HEK293T (cell line): Measurements from ENCODE around the gene ERRFI1.

Source experiments
- CTCF ChIA-PET: fragments of 350-600 bp; formaldehyde crosslinking; extraction: SDS; loops from one replicate; lab custom pipeline; 2021; ENCODE audit warnings: antibody characterized with exemption, inconsistent platforms; lab: Yijun Ruan, JAX
- POLR2A ChIA-PET: fragments of 350-600 bp; formaldehyde crosslinking; extraction: SDS; loops from one replicate; lab custom pipeline; 2020; ENCODE audit warnings: antibody characterized with exemption, inconsistent platforms; lab: Yijun Ruan, JAX
- DNase-seq: peaks from one replicate; pipeline ENCODE4 v3.0.0; 2012; ENCODE audit warnings: mixed read lengths; ENCODE audit errors: extremely low spot score
- ARNT ChIP-seq: fragments of 450-650 bp; IDR thresholded peaks from 2 replicates; pipeline ENCODE4 v1.6.1; 2017; ENCODE audit warnings: mild to moderate bottlenecking
- BHLHE40 ChIP-seq: fragments of 450-650 bp; IDR thresholded peaks from 2 replicates; pipeline ENCODE4 v1.6.1; 2016; ENCODE audit warnings: mild to moderate bottlenecking, moderate library complexity, borderline replicate concordance
- CTBP1 ChIP-seq: fragments of 450-650 bp; IDR thresholded peaks from 2 replicates; pipeline ENCODE4 v1.6.1; 2016; ENCODE audit warnings: borderline replicate concordance
- ELF4 ChIP-seq: fragments of 450-650 bp; IDR thresholded peaks from 2 replicates; pipeline ENCODE4 v1.6.1; 2017; ENCODE audit warnings: antibody characterized with exemption
- FOXA1 ChIP-seq: fragments of 450-650 bp; IDR thresholded peaks from 2 replicates; pipeline ENCODE4 v1.6.1; 2016; ENCODE audit warnings: mild to moderate bottlenecking
- FOXK2 ChIP-seq: fragments of 450-650 bp; IDR thresholded peaks from 2 replicates; pipeline ENCODE4 v1.6.1; 2016; ENCODE audit warnings: mild to moderate bottlenecking
- FOXM1 ChIP-seq: fragments of 450-650 bp; IDR thresholded peaks from 2 replicates; pipeline ENCODE4 v1.6.1; 2017; ENCODE audit warnings: mild to moderate bottlenecking, borderline replicate concordance
- HDGF ChIP-seq: fragments of 450-650 bp; IDR thresholded peaks from 2 replicates; pipeline ENCODE4 v1.6.1; 2017; ENCODE audit warnings: antibody characterized with exemption, borderline replicate concordance
- L3MBTL2 ChIP-seq: fragments of 450-650 bp; conservative IDR thresholded peaks from 2 replicates; pipeline ENCODE4 v1.6.1; 2016; ENCODE audit warnings: mild to moderate bottlenecking
- LEF1 ChIP-seq: fragments of 450-650 bp; IDR thresholded peaks from 2 replicates; pipeline ENCODE4 v1.6.1; 2017; ENCODE audit warnings: mild to moderate bottlenecking, borderline replicate concordance
- NFRKB ChIP-seq: fragments of 450-650 bp; IDR thresholded peaks from 2 replicates; pipeline ENCODE4 v1.6.1; 2016; ENCODE audit warnings: mild to moderate bottlenecking, moderate library complexity
- PKNOX1 ChIP-seq: fragments of 450-650 bp; IDR thresholded peaks from 2 replicates; pipeline ENCODE4 v1.6.1; 2016
- SP1 ChIP-seq: fragments of 450-650 bp; IDR thresholded peaks from 2 replicates; pipeline ENCODE4 v1.6.1; 2017
- SUZ12 ChIP-seq: fragments of 450-650 bp; IDR thresholded peaks from 2 replicates; pipeline ENCODE4 v1.6.1; 2016; ENCODE audit warnings: mild to moderate bottlenecking
- TARDBP ChIP-seq: fragments of 450-650 bp; IDR thresholded peaks from 2 replicates; pipeline ENCODE4 v1.6.1; 2016
- ZNF384 ChIP-seq: fragments of 450-650 bp; IDR thresholded peaks from 2 replicates; pipeline ENCODE4 v1.6.1; 2016

Gene ERRFI1

DNA sequence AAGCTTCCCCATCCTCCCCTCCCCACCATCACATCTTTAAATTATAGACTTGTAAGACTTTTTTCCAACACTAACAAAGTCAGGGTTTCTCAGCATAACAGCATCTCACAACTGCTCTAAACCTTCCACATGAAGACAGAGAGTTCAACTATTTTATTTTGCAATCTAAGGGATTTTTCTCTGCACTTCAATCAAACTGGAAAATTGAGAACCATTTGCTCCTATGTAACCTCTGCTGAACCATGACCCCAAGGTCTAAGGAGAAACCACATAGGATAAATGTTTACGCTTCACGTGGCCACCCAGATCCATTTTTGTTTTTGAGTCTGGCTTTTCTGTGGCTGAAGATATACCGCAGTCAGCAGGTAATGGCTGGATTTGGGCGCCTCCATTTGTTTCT is 13.2 kb downstream of the ERRFI1 start:
- no peak for DNase-seq
- CTCF ChIA-PET = interaction anchor here (0.7 to 4.7 kb wide), 2 partner anchors 302 to 1753 kb away, joined by 3 to 43 read pairs; no protein-coding TSS in a partner anchor
- POLR2A ChIA-PET = interaction anchor here (0.7 kb wide), 1 partner anchor 13 kb away, joined by 4 read pairs; the partner anchor contains the start of gene ERRFI1
- TF ChIP-seq FOXA1 (no peak), BHLHE40 (no peak), FOXK2 (no peak), TARDBP (no peak), L3MBTL2 (no peak)

GRCh38 chr1:8011923-8012858 is 13.9 kb downstream of the ERRFI1 start:
- POLR2A ChIA-PET = interaction anchor here (0.7 kb wide), 1 partner anchor 14 kb away, joined by 4 read pairs; the partner anchor contains the start of gene ERRFI1
- CTCF ChIA-PET = interaction anchor here (0.7 to 4.7 kb wide), 2 partner anchors 303 to 1753 kb away, joined by 3 to 43 read pairs; no protein-coding TSS in a partner anchor
- TF ChIP-seq LEF1 (no peak), SUZ12 (no peak), ZNF384 (no peak), FOXM1 (no peak)
- DNase-seq = no peak

- CTCF ChIA-PET = no interaction called here
- no peak for DNase-seq
- TF ChIP-seq ELF4 = no peak
- no peak for TF ChIP-seq ZNF384
- TF ChIP-seq NFRKB = no peak
- no peak for TF ChIP-seq PKNOX1
- no peak for TF ChIP-seq FOXM1
- no peak for TF ChIP-seq FOXK2
- no peak for TF ChIP-seq SUZ12
- TF ChIP-seq TARDBP = no peak
- no peak for TF ChIP-seq FOXA1
- TF ChIP-seq CTBP1 = no peak
- TF ChIP-seq BHLHE40 = no peak
- TF ChIP-seq ARNT = no peak
- no peak for TF ChIP-seq SP1
- no peak for TF ChIP-seq LEF1
- TF ChIP-seq HDGF = no peak
- TF ChIP-seq L3MBTL2 = no peak
- POLR2A ChIA-PET = no interaction called here
Measured at GRCh38 chr1:8011016-8011415, 15.1 kb downstream of the ERRFI1 start.

DNA sequence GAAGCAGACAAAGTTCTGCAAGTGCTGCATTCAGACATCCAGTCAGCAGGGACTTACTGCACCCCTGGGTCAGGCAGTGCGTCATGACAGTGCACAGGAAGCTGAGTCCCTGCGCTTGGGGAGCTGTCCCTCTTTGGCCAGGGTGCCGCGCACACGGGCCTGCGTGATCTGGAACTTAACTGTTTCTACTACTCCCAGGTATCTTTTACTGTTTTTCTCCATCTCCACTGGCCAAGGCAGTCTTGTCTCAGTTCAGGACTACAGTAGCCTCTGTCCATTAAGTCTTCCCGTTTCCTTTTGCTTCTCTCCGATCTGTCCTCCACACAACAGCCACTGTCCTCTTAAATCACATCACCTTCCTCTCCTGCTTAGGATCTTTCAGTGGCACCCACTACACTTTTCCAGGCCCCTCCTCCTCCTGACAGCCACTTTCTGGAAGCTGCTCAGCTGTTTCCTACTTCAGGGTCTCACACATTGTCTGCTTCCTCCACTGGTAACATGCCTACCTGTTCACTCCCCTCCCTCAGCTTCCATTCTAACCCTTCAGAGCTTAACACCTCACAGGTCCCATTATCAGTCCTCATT is 15.9 kb downstream of the ERRFI1 start:
- no peak for DNase-seq
- TF ChIP-seq FOXK2 (no peak), L3MBTL2 (no peak), HDGF (no peak), TARDBP (no peak), ARNT (no peak), NFRKB (no peak), BHLHE40 (no peak)
- ChIA-PET CTCF (no interaction called here), POLR2A (no interaction called here)

- ChIA-PET POLR2A (no interaction called here), CTCF (interaction anchor here (0.8 kb wide), 1 partner anchor 305 kb away, joined by 4 read pairs; no protein-coding TSS in a partner anchor)
- TF ChIP-seq ELF4 (no peak), SUZ12 (no peak)
- DNase-seq = no peak
Measured at GRCh38 chr1:8009043-8010002, 16.8 kb downstream of the ERRFI1 start.

DNA sequence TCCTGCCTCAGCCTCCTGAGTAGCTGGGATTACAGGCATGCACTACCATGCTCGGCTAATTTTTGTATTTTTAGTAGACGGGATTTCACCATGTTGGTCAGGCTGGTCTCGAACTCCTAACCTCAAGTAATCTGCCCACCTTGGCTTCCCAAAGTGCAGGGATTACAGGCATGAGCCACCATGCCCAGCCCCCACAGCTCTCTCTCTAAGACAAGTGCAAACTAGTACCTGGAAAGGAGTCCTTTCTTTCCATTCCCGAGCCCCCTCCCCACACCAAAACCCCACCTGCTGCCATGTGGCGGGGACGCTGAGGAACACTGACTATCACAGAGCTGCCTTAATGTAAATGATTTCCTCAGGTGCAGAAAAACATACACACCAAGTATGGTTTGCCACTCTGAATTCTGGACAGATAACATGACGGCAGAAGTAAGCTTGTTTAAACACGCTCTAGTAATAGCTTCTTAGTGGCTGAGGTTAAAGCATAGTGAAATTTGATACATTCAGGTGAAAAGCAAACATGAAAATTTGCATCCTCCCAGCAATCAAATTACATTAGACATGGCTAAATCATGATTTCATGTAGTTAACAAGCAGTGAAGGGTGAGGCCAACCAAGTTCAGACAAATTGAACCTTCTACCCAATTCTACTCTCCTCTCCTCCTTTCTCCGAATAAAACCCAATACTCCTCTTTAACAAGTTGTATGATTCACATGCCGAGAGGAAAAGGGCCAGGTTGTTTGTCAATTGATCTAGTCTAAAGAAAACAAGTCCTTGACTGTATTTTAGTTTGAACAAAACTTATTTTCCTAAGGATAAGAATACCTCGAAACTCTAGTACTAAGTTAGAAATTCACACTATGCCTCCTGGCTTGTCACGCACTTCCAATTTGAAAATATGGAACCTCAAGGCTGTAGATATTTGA is 19.8 kb downstream of the ERRFI1 start:
- CTCF ChIA-PET = interaction anchor here (0.6 to 1.2 kb wide), 5 partner anchors 9 to 471 kb away, joined by 3 to 9 read pairs (median 3); no protein-coding TSS in a partner anchor
- DNase-seq = no peak
- TF ChIP-seq LEF1 (no peak), SP1 (no peak), NFRKB (no peak), CTBP1 (no peak), PKNOX1 (no peak), TARDBP (no peak), BHLHE40 (no peak), FOXK2 (no peak), HDGF (no peak), ZNF384 (no peak), ARNT (no peak), SUZ12 (no peak), FOXA1 (no peak), FOXM1 (no peak), L3MBTL2 (no peak), ELF4 (no peak)
- POLR2A ChIA-PET = no interaction called here
